Erythroblast (primary cell): Measurements from ENCODE around the gene KRT76.

Experiments
- GATA1 ChIP-seq: IDR thresholded peaks from 2 replicates; pipeline ENCODE4 v1.6.1; 2011; ENCODE audit warnings: low read depth, mild to moderate bottlenecking, control low read depth, low read length, moderate library complexity
- POLR2A ChIP-seq: IDR thresholded peaks from 2 replicates; pipeline ENCODE4 v1.6.1; 2011; ENCODE audit warnings: mild to moderate bottlenecking, low read length

DNA sequence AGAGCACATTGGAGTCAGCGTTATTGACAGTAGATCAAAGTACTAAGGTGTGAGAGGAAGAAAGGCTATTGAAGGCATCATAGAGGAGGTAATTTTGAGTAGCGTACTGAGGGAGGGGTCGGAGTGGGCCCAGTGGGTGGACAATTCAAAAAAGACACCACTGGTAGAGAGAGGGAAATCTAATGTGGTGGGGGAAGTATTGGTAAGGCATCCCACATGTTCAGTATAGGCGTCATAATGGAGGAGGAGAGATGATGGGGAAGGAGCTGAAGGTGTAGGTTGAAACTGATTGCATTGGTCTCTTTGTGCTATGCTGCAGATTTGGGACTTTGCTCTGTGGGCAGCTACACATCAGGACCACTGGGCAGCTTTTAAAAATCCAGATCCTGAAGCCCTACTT lies 50.1 kb downstream of the KRT76 start:
- TF ChIP-seq POLR2A (no peak), GATA1 (no peak)
